ENCODE results near the gene ITSN2.
"Not testable (repeated sequence)": the region's sequence is repeated elsewhere in the genome, so short reads cannot be mapped to it uniquely, and the experiment has no call there.

ITSN2 gene

GRCh38 chr2:24360963-24361330 is 611 bp upstream of the ITSN2 start:
- H3K4me1 ChIP-seq (ENCODE audit: control insufficient read depth, insufficient read depth, low read length) = peaks cover 26% of the 10 kb centered on the region
- no peak for DNase-seq (ENCODE audit: low read depth)
- no peaks in the 10 kb centered on the region for H3K36me3 ChIP-seq (ENCODE audit: control insufficient read depth, insufficient read depth, low read length, severe bottlenecking)
- H3K9me3 ChIP-seq (ENCODE audit: control insufficient read depth, low read length) = no peaks in the 10 kb centered on the region
- H3K4me3 ChIP-seq (ENCODE audit: low read length) = peak overlapping the region; percentile 95
- H3K9ac ChIP-seq (ENCODE audit: low read length) = peak overlapping the region; percentile 93
- H3K27me3 ChIP-seq (replicated peaks; ENCODE audit: control insufficient read depth, insufficient read depth, low read length) = no peaks in the 10 kb centered on the region

- DNase-seq (ENCODE audit: low read depth) = peak; percentile 60
- H3K27me3 ChIP-seq (replicated peaks; ENCODE audit: control insufficient read depth, insufficient read depth, low read length) = no peaks in the 10 kb centered on the region
- no peaks in the 10 kb centered on the region for H3K9me3 ChIP-seq (ENCODE audit: control insufficient read depth, low read length)
- peak overlapping the region; percentile 95 for H3K4me3 ChIP-seq (ENCODE audit: low read length)
- peak overlapping the region; percentile 93 for H3K9ac ChIP-seq (ENCODE audit: low read length)
- H3K4me1 ChIP-seq (ENCODE audit: control insufficient read depth, insufficient read depth, low read length) = peaks cover 11% of the 10 kb centered on the region
- no peaks in the 10 kb centered on the region for H3K36me3 ChIP-seq (ENCODE audit: control insufficient read depth, insufficient read depth, low read length, severe bottlenecking)
Measured at GRCh38 chr2:24359129-24360049, 947 bp downstream of the ITSN2 start.

- H3K9ac ChIP-seq (ENCODE audit: low read length); H3K9me3 ChIP-seq (ENCODE audit: control insufficient read depth, low read length); H3K4me3 ChIP-seq (ENCODE audit: low read length); H3K36me3 ChIP-seq (ENCODE audit: control insufficient read depth, insufficient read depth, low read length, severe bottlenecking); H3K27me3 ChIP-seq (replicated peaks; ENCODE audit: control insufficient read depth, insufficient read depth, low read length); DNase-seq (ENCODE audit: low read depth): not testable (repeated sequence)
- peaks cover 13% of the 10 kb centered on the region for H3K4me1 ChIP-seq (ENCODE audit: control insufficient read depth, insufficient read depth, low read length)
Measured at GRCh38 chr2:24357767-24358166, 2.6 kb downstream of the ITSN2 start.

GRCh38 chr2:24357115-24357514 is 3.2 kb downstream of the ITSN2 start:
- peaks cover 19% of the 10 kb centered on the region for H3K4me1 ChIP-seq (ENCODE audit: control insufficient read depth, insufficient read depth, low read length)
- H3K27me3 ChIP-seq (replicated peaks; ENCODE audit: control insufficient read depth, insufficient read depth, low read length); H3K9ac ChIP-seq (ENCODE audit: low read length); H3K4me3 ChIP-seq (ENCODE audit: low read length); H3K36me3 ChIP-seq (ENCODE audit: control insufficient read depth, insufficient read depth, low read length, severe bottlenecking); H3K9me3 ChIP-seq (ENCODE audit: control insufficient read depth, low read length); DNase-seq (ENCODE audit: low read depth): not testable (repeated sequence)

- H3K9ac ChIP-seq (ENCODE audit: low read length) = no peak overlapping the region
- DNase-seq (ENCODE audit: low read depth) = no peak
- no peaks in the 10 kb centered on the region for H3K36me3 ChIP-seq (ENCODE audit: control insufficient read depth, insufficient read depth, low read length, severe bottlenecking)
- peaks cover 22% of the 10 kb centered on the region for H3K4me1 ChIP-seq (ENCODE audit: control insufficient read depth, insufficient read depth, low read length)
- H3K9me3 ChIP-seq (ENCODE audit: control insufficient read depth, low read length) = no peaks in the 10 kb centered on the region
- no peak overlapping the region for H3K4me3 ChIP-seq (ENCODE audit: low read length)
- no peaks in the 10 kb centered on the region for H3K27me3 ChIP-seq (replicated peaks; ENCODE audit: control insufficient read depth, insufficient read depth, low read length)
Measured at GRCh38 chr2:24354957-24355356, 5.4 kb downstream of the ITSN2 start.

- Histone ChIP-seq H3K4me3 (ENCODE audit: low read length) (no peak overlapping the region), H3K9me3 (ENCODE audit: control insufficient read depth, low read length) (no peaks in the 10 kb centered on the region)
Measured at GRCh38 chr2:24354395-24354794, 5.9 kb downstream of the ITSN2 start.

GRCh38 chr2:24353973-24354372 is 6.4 kb downstream of the ITSN2 start:
- H3K9me3 ChIP-seq (ENCODE audit: control insufficient read depth, low read length) = no peaks in the 10 kb centered on the region
- DNase-seq (ENCODE audit: low read depth) = no peak
- no peaks in the 10 kb centered on the region for H3K27me3 ChIP-seq (replicated peaks; ENCODE audit: control insufficient read depth, insufficient read depth, low read length)
- H3K4me3 ChIP-seq (ENCODE audit: low read length) = no peak overlapping the region
- peaks cover 17% of the 10 kb centered on the region for H3K4me1 ChIP-seq (ENCODE audit: control insufficient read depth, insufficient read depth, low read length)
- no peaks in the 10 kb centered on the region for H3K36me3 ChIP-seq (ENCODE audit: control insufficient read depth, insufficient read depth, low read length, severe bottlenecking)
- H3K9ac ChIP-seq (ENCODE audit: low read length) = no peak overlapping the region

More at GRCh38 chr2:24354395-24354794, 5.9 kb downstream of the ITSN2 start:
- peaks cover 21% of the 10 kb centered on the region for H3K4me1 ChIP-seq (ENCODE audit: control insufficient read depth, insufficient read depth, low read length)
- H3K27me3 ChIP-seq (replicated peaks; ENCODE audit: control insufficient read depth, insufficient read depth, low read length) = no peaks in the 10 kb centered on the region
- no peak for DNase-seq (ENCODE audit: low read depth)
- no peaks in the 10 kb centered on the region for H3K36me3 ChIP-seq (ENCODE audit: control insufficient read depth, insufficient read depth, low read length, severe bottlenecking)
- no peak overlapping the region for H3K9ac ChIP-seq (ENCODE audit: low read length)

GRCh38 chr2:24353364-24353763 is 7.0 kb downstream of the ITSN2 start:
- DNase-seq (ENCODE audit: low read depth) = no peak
- Histone ChIP-seq H3K4me1 (ENCODE audit: control insufficient read depth, insufficient read depth, low read length) (peaks cover 12% of the 10 kb centered on the region), H3K9me3 (ENCODE audit: control insufficient read depth, low read length) (no peaks in the 10 kb centered on the region), H3K9ac (ENCODE audit: low read length) (no peak overlapping the region), H3K27me3 (replicated peaks; ENCODE audit: control insufficient read depth, insufficient read depth, low read length) (no peaks in the 10 kb centered on the region), H3K4me3 (ENCODE audit: low read length) (no peak overlapping the region), H3K36me3 (ENCODE audit: control insufficient read depth, insufficient read depth, low read length, severe bottlenecking) (no peaks in the 10 kb centered on the region)

GRCh38 chr2:24352664-24353063 is 7.7 kb downstream of the ITSN2 start:
- peak; percentile 32 for DNase-seq (ENCODE audit: low read depth)
- Histone ChIP-seq H3K9me3 (ENCODE audit: control insufficient read depth, low read length) (no peaks in the 10 kb centered on the region), H3K4me1 (ENCODE audit: control insufficient read depth, insufficient read depth, low read length) (peaks cover 12% of the 10 kb centered on the region), H3K9ac (ENCODE audit: low read length) (no peak overlapping the region), H3K36me3 (ENCODE audit: control insufficient read depth, insufficient read depth, low read length, severe bottlenecking) (no peaks in the 10 kb centered on the region), H3K27me3 (replicated peaks; ENCODE audit: control insufficient read depth, insufficient read depth, low read length) (no peaks in the 10 kb centered on the region), H3K4me3 (ENCODE audit: low read length) (peak overlapping the region; percentile 53)

GRCh38 chr2:24351981-24352380 is 8.4 kb downstream of the ITSN2 start:
- no peaks in the 10 kb centered on the region for H3K36me3 ChIP-seq (ENCODE audit: control insufficient read depth, insufficient read depth, low read length, severe bottlenecking)
- no peaks in the 10 kb centered on the region for H3K27me3 ChIP-seq (replicated peaks; ENCODE audit: control insufficient read depth, insufficient read depth, low read length)
- DNase-seq (ENCODE audit: low read depth) = no peak
- no peak overlapping the region for H3K9ac ChIP-seq (ENCODE audit: low read length)
- H3K4me3 ChIP-seq (ENCODE audit: low read length) = no peak overlapping the region
- peaks cover 12% of the 10 kb centered on the region for H3K4me1 ChIP-seq (ENCODE audit: control insufficient read depth, insufficient read depth, low read length)
- no peaks in the 10 kb centered on the region for H3K9me3 ChIP-seq (ENCODE audit: control insufficient read depth, low read length)

GRCh38 chr2:24351627-24351938 is 8.8 kb downstream of the ITSN2 start:
- Histone ChIP-seq H3K4me1 (ENCODE audit: control insufficient read depth, insufficient read depth, low read length) (peaks cover 12% of the 10 kb centered on the region), H3K36me3 (ENCODE audit: control insufficient read depth, insufficient read depth, low read length, severe bottlenecking) (no peaks in the 10 kb centered on the region), H3K9me3 (ENCODE audit: control insufficient read depth, low read length) (no peaks in the 10 kb centered on the region), H3K9ac (ENCODE audit: low read length) (no peak overlapping the region), H3K4me3 (ENCODE audit: low read length) (no peak overlapping the region), H3K27me3 (replicated peaks; ENCODE audit: control insufficient read depth, insufficient read depth, low read length) (no peaks in the 10 kb centered on the region)
- no peak for DNase-seq (ENCODE audit: low read depth)

All from adipocyte (in vitro differentiated cells).